ENCODE data around the gene KRT33A.

DNA sequence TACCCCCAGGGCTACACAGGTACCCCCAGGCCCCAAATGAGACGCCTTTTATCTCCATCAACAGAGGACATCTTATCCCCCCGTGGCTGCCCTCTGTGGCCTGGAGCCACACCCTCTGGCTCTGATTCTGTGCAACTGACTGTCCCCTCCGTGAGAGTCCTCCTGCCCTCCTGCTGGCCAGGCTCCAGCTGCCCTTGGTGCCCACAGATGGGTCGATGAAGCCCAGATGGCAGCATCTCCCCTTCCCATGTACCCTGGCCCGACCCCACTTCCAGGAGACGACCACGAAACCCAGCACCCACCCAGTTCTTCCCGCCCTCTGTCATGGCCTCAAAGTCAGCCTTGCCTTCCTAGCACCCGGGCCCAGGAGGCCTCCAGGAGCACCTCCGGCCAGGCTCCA, 25.5 kb downstream of the KRT33A start:
- TF ChIP-seq, protein P1, sequence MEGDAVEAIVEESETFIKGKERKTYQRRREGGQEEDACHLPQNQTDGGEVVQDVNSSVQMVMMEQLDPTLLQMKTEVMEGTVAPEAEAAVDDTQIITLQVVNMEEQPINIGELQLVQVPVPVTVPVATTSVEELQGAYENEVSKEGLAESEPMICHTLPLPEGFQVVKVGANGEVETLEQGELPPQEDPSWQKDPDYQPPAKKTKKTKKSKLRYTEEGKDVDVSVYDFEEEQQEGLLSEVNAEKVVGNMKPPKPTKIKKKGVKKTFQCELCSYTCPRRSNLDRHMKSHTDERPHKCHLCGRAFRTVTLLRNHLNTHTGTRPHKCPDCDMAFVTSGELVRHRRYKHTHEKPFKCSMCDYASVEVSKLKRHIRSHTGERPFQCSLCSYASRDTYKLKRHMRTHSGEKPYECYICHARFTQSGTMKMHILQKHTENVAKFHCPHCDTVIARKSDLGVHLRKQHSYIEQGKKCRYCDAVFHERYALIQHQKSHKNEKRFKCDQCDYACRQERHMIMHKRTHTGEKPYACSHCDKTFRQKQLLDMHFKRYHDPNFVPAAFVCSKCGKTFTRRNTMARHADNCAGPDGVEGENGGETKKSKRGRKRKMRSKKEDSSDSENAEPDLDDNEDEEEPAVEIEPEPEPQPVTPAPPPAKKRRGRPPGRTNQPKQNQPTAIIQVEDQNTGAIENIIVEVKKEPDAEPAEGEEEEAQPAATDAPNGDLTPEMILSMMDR (IDR thresholded peaks at IDR 0.05; ENCODE audit: low read length) = no peak
- no peak for TF ChIP-seq EZH2phosphoT487 (IDR thresholded peaks at IDR 0.05; ENCODE audit: low read length)

All from MM.1S (cell line).